Putamen (tissue), 1 donor: Measurements from ENCODE around the gene SPEF2.

ENCODE experiments used
- DNase-seq: peaks from one replicate; pipeline ENCODE4 v3.0.0-alpha.2; 2016; ENCODE audit warnings: low spot score

SPEF2 gene

DNA sequence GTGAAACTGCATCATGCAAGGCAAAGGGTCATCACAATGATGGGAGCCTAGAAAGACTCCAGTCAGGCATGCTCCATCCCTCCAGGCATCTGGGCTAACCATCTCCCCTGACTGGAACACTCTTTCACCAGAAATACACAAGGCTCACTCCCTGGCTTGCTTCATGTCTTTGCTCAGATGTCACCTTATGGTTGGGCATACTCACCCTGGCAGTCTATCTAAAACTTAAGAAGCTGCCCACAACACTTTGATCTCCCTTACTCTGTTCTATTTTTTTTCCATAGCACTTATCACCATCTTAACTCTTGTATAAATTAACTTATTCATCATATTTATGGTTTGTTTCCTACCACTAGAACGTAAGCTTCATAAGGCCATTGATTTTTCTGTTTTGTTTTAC is 90.0 kb downstream of the SPEF2 start:
- DNase-seq: no peak

DNA sequence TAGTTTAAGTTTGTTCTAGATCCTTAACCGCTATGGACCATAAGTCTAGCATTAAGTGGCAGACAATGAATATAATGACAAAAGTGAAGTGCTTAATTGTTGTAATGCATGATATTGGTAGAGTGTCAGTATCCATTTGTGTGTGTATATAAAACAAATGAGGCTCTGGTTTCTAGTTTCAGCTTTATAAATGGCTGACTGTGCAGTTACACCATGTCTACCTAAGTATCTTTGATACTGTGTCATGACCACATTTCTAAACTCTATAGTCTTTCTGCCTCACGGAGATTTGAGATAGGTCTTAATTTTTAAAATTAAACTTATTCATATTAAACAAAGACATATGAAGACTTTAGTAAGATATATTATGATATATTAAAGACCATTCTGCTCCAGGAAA is 92.0 kb downstream of the SPEF2 start:
- no peak for DNase-seq

DNA sequence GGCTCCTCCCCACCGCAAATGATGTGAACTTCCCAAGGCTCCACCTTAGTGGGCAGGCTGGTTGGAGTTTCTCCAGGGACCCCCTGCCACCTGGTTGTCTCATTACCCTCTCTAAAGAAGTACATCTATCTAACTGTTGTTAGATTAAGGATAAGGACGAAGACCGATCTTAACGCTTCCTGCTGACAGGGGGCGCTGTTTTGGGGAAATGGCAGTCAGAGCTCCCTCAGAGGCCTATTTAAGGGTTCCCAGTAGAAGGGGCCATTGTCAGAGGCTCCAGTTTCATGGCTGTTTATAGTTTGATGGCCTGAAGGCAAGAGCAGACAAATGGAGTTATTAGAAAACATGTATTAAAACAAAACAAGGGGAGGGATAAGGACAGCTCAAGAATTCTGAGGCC is 100.1 kb downstream of the SPEF2 start:
- DNase-seq: no peak

DNA sequence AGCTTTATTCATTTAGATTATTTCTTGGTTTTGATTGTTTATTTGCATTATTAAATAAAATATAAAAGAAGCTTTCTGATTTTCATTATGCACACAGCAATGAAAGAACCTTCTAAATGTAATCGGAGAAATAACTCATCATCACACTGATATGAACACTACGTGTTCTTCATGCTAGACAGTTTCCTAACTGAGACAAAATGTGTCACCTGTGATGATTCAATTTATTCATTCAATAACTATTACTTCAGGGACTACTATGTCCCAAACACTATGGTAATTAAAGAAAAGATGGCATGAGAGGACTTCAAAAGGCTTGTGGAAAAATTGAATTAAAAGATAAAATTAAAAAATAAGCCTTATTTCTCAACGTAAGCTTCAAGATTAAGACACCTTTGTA is 118.1 kb downstream of the SPEF2 start:
- no peak for DNase-seq

DNA sequence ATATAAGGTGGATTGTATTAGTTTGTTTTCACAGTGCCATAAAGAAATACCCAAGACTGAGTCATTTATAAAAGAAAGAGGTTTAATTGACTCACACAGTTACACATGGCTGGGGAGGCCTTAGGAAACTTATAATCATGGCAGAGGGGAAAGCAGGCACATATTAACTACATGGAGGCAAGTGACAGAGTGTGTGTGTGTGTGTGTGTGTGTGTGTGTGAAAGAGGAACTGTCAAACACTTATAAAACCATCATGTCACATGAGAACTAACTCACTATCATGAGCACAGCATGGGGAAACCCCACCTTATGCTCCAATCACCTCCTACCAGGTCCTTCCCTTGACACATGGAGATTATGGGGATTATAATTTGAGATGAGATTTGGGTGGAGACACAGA is 118.6 kb downstream of the SPEF2 start:
- DNase-seq: no peak

DNA sequence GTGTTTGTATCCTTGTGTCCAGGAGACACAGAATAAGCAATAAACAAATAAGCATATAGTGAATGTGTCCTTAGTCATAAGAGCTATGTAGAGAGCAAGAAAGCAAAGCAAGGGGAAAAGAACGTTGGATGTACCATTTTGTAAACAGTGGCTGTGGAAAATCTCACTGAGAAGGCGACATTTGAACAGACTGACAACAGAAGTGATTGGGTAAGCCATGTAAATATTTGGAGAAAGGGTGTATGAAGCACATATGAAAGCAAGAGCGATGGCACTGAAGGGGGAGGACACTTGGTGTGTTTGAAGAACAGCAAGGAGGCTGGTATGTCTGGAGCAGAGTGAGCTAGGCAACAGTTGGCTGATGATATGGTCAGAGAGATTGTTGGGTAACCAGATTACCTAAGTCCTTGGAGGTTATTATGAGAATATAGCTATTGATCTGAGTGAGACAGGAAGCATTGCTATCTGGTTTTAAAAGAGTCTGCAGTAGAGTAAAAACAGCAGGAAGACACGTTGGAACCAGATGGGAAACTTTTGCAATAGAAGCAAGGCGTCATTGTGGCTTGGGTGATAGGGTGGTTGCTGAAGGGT is 123.6 kb downstream of the SPEF2 start:
- no peak for DNase-seq

DNA sequence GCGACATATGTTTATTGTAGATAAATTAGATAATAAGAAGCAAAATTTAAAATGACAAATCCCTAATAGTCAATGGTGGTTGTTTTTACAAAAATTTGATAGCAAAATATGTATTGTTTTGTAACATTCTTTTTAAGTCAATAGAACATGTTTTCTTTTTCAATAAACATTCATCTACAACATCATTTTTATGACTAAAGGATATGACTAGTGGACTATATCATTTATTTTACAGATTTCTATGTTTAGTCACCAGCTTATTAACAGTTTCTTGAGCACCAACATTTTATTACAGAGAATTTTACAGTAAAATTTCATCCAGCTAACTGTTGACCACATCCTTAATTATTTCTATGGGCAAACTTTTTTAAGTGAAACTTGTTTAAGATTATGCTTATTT is 124.3 kb downstream of the SPEF2 start:
- no peak for DNase-seq

DNA sequence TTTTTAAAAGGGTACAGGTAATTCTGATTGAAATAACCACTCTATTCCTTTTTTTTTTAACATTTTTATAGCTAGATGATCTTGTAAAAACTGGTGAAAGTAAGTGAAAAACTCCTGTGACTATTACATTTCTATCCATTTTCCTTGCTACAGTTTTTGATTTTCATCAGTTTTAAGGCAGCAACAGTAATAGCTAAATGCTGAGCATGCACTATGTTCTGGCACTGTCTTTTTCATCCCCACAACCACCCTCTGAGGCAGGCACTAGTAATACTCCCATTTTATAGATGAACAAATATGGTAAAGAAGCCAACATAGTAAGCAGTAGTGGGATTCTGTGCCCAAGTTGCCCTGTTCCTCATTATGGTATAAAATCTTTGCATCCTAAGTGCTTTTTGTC is 126.0 kb downstream of the SPEF2 start:
- no peak for DNase-seq

DNA sequence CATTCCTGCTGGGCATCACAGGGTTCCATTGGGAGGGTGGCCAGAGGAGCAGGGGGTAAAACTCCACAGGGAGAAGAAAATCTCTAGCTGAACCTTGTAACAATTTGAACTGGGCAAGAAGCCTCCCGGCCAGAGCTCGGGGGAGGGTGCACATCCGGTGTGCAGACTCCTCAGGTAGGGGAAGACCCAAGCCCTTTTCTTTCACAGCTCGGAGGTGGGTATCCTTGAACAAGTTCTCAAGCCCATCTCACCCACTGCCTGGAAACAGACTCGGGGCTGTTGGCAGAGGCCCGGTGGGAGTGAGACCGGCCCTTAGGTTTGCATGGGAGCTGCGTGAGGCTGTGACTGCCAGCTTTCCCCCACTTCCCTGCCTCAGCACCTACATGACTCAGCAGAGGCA is 127.5 kb downstream of the SPEF2 start:
- DNase-seq: no peak

DNA sequence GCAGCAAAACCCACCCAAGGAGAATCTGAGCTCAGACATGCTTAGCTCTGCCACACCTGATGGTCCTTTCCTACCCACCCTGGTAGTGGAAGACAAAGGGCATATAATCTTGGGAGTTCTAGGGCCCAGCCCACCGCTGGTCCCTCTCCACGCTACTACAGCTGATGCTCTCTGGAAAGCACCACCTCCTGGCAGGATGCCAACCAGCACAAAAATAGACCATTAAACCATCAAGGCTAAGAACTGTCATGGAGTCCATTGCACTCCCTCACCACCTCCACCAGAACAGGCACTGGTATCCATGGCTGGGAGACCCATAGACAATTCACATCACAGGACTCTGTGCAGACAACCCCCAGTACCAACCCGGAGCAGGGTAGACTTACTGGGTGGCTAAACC is 128.0 kb downstream of the SPEF2 start:
- DNase-seq: no peak

DNA sequence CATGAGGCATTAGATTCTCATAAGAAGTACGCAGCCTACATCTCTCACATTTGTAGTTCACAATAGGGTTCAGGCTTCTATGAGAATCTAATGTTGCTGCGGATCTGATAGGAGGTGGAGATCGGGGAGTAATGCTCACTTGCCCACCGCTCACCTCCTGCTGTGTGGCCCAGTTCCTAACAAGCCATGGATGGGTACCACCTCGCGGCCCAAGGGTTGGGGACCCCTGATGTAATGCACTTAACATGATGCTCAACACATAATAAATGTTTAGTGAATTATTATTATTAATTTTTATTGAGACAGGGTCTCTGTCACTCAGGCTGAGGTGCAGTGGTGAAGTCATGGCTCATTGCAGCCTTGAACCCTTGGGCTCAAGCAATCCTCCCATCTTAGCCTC is 134.3 kb downstream of the SPEF2 start:
- no peak for DNase-seq

DNA sequence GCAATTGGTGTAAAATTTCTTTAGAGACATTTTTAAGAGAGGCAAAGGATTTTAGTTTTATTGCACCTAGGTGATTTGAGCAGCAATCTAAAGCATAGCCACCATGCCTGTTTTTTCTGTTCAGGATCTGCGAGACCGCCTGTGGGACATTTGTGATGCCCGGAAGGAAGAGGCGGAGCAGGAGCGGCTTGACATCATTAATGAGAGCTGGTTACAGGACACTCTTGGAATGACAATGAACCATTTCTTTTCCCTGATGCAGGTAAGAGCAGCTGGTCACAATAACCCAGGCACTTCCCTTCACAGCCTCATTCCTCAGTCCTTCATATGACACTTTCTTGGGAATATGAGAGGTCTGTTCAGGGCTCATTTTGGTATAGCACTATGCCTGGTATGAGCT is 135.8 kb downstream of the SPEF2 start:
- DNase-seq: no peak

DNA sequence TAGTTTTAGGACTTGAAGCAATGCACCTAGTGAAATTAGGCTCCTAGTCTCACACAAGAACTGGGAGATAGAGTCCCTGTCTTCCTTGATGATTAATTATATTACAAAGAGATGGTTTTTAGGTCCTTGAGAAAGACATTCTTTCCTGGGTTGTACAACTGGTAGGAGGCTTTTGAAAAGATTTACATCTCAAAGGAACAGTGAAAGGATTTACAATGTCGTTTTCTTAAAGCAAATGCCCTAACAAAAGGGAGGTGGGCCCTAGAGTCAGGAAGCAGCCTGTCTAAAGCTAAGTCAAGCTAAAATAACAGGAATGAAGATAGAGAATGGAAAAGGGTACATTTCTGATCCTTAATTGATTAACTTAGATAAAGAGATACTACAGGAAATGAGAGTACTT is 136.8 kb downstream of the SPEF2 start:
- DNase-seq: no peak

DNA sequence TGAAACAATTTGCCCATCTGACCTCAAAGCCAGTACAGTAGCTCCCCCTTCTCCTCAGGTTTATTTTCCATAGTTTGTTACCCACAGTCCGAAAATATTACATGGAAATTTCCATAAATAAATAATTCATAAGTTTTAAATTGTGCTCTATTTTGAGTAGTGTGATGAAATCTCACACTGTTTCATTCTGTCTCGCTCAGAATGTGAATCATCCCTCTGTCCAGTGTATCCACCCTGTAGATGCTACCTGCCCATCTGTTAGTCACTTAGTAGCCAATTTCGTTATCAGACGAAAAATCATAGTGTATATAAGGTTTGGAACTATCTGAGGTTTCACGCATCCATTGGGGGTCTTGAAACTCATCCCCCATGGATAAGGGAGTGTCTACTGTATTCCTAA is 138.3 kb downstream of the SPEF2 start:
- no peak for DNase-seq

DNA sequence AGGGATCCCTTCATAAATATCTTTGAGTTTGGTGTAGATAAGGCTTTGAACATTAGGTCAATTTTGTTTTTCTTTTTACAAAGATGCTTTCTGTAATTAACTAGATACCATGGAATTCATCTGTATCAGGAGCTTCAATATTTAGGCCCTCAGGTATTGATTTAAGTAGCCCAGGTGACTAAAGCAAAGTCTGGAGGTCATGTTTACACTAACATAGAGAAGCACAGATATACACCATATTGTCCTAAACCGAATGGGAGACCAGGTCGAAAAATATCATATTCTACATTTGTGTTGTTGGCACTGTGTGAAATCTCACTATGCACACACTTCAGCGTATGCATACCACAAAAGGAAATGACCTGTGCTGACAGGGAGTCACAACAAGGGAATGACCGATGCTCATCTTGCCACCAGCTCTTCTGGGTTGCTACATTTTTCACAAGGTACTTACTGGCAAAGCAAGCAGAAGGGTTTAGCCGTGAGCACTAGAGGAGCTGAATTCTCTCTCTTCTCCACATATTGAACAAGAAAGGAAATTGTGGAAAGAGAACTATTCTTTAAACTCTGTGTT is 140.6 kb downstream of the SPEF2 start:
- DNase-seq: no peak

DNA sequence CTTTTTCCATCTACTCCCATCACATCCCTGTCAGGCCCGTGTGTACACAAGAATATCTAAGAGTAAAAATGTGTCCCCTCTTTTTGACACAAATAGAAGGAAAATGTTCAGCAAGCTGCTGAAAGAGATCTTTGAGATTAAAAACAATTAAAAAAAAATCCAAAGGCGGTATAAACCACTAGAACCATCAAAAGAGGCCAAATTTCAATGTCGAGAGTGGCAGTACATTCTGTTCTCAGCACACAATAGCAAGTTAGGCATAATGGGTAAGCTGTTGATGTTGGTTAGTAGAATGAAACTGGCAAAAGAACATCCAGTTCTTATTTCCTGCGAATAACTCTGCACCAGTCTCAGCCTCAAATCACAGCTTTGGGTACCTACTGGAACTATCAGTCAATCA is 143.9 kb downstream of the SPEF2 start:
- DNase-seq: no peak

DNA sequence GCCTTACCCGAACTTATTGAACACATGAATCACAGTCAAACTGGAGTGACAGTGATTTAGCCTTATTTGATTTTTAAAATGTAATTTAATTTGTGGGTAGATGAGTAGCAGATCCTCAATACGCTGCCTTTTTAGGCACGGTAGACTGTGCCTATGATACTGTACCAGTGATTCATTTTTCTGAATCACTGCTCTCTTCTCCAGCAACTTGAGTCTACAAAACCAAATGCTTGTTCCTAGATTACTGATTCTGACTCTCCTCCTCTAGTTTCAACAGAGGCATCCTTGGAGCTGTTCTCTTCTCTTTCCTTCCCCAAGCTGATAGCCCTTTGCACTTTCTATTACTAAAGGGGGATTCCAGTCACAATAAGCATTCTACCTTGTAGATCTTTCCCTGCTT is 144.7 kb downstream of the SPEF2 start:
- DNase-seq: no peak

DNA sequence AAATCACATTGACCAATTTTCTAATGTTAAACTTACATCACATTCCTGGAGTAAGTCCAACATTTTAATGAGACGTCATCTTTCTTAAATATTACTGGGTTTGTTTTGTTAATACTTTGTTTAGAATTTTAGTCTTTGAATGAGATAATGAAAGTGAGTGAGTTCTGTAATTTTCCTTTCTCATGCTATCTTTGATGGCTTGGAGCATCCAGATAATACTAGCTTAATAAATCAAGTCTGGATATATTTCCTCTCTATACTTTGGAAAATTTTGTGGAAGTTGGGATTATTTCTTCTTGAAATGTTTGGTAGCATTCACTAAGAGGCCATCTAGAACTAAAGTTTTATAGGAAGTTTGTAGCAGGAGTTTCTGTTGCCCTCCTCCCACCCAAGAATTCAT is 148.3 kb downstream of the SPEF2 start:
- no peak for DNase-seq

DNA sequence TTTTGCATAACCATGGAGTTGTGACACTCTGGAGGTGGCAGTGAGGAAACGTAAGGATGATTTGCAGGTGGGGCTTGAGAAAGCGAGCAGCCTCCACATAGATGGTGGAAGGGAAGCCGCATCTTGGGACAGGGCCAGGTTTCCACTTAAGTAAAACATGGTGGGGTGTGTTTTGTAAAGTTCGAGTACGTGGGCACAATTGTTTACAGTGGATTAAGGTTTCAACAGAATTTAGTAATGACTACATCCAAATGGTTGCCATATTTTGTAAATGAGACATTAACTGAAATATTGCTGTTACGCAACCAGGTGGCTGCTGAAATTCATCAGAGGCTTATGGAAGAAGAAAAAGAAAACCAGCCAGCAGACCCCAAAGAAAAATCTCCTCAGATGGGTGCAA is 153.6 kb downstream of the SPEF2 start:
- DNase-seq: no peak

DNA sequence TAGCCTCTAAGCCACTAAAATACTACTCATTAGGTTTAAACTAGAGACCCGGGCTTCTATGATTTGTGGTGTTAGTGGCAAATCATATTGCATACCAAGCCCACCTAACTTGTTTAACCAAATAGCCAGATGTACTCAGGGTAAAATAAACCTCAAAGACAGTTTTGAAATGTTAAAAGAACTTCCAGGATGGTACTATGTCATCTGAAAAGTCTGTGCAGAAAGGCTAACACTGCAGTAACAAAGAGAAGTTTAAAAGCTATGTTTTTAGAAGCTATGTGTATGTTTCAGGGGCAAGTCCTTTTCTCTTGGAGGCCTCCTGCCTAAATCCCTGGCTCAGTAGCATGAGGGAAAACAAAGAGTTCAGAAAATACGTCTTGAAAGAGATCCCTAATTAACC is 154.2 kb downstream of the SPEF2 start:
- DNase-seq: no peak

DNA sequence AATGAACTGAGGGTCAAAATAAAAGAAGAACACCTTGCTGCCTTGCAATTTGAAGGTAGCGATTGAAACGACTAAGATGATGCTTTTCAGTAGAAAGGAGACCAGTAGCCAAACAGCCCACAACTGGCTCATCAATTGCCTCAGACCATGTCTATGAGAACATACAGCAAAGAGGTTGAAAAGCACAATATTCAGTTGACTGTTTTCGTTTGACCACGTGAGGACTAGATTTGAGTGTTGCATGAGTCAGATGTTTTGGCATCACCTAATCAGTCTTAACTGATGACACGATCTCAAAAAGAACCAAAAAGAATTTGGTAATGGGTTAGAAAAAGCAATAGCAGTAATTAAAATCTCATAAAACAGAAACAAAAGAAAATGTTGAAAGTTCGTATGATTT is 156.3 kb downstream of the SPEF2 start:
- no peak for DNase-seq

DNA sequence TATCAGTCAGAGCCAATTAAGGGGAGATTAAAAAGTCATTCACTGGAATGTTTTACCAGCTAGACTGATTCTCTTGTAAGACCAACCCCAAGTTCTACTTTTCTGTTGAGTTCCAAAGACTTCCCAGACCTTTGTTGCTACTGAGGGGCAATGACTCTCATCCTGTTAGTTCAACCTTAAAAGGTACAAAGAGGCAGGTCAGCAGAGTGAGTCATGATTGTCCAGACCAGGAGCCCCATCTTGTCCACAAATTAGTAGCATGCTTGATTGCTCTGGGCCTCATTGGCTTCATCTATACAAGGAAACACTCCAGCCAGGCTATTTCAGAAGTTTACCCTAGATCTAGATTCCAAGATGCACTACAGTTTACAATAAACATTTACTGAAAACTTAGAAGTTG is 159.1 kb downstream of the SPEF2 start:
- DNase-seq: no peak

DNA sequence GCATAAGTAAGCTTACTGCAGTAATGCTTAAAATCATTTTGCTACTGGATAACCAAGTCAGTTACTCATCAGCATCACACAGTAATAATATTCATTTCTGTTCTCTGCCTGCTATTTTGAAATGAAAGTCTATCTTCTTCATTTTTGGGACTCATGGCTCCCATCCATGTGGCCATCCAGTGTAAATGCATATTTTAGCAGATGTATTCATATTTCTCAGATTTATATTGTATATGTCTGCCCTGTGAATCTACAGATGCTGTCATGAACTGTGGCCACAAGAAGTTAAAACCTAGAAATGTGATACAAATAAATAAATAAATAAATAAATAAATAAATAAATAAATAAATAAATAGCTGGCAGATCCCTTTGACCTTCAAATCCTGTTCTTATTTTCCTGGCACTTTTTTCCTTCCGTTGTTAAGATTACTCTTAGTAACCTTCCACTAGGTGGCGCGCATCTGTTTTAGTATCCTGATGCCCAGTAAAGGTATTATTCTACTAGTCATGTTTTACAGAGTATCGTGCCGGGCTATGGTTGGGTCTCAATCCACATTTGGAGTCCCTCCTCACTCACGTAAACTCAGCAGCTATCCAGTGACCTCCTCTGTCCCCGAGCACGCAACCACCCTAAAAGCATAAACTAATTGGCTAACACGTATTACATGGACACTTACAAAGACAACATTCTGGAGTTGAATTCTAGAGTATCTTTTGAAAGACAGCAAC is 159.9 kb downstream of the SPEF2 start:
- DNase-seq: peak; percentile 58

DNA sequence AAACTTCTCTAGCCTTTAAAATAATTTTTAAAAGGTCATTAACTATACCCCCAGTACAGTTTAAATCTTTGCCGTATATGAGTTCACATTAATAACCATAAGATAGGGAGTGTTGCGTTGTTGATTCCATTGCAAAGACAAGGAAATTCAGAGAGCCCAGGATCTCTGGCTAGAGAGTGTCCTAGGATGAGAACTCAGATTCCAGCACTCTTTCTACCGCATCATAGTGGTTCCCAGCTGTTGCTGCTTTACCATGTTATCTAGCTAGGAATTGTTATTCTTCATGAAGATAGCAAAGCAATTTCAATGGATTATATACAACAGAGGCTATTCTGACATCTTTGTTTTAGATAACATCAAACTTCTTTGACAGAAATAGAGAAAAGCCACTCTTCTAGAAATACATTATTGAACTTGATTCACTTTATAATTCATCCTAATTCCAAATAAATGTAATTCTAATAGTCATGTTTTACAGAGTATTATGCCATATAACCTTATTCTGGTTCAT is 160.7 kb downstream of the SPEF2 start:
- DNase-seq: no peak
